RWPE2 (cell line): ENCODE results near the gene ATP10A.

Experiments
- ATAC-seq: fragments of 200-7000 bp; cut with Tn5 transposase; 3 replicates; pipeline ENCODE4 v1.9.1; 2021; ENCODE audit warnings: low read depth
- DNase-seq: peaks from one replicate; pipeline ENCODE4 v3.0.0-alpha.2; 2020; ENCODE audit warnings: low spot score
- H3K27ac ChIP-seq: fragments of 450-650 bp; 2 replicates; pipeline ENCODE4 v1.5.1; 2017; ENCODE audit warnings: mild to moderate bottlenecking; ENCODE audit not compliant: poor library complexity, severe bottlenecking
- H3K27me3 ChIP-seq: fragments of 250-450 bp; sonication (Bioruptor Pico); 2 replicates; pipeline ENCODE4 v1.5.1; 2021; ENCODE audit warnings: mild to moderate bottlenecking, moderate library complexity; ENCODE audit not compliant: insufficient read depth, poor library complexity, severe bottlenecking
- H3K36me3 ChIP-seq: fragments of 250-450 bp; sonication (Bioruptor Pico); 2 replicates; pipeline ENCODE4 v1.5.1; 2020; ENCODE audit warnings: low read depth, mild to moderate bottlenecking, moderate library complexity
- H3K4me1 ChIP-seq: fragments of 250-450 bp; sonication (Bioruptor Pico); 2 replicates; pipeline ENCODE4 v1.5.1; 2021; ENCODE audit warnings: mild to moderate bottlenecking, moderate library complexity; ENCODE audit not compliant: insufficient read depth, poor library complexity, severe bottlenecking
- H3K4me3 ChIP-seq: fragments of 250-450 bp; sonication (Bioruptor Pico); 2 replicates; pipeline ENCODE4 v1.5.1; 2021; ENCODE audit warnings: mild to moderate bottlenecking, moderate library complexity; ENCODE audit not compliant: severe bottlenecking
- H3K9me3 ChIP-seq: fragments of 250-450 bp; sonication (Bioruptor Pico); 2 replicates; pipeline ENCODE4 v1.5.1; 2021; ENCODE audit warnings: mild to moderate bottlenecking, moderate library complexity; ENCODE audit not compliant: severe bottlenecking
- CTCF ChIP-seq: fragments of 450-650 bp; IDR thresholded peaks from one replicate; pipeline ENCODE4 v1.5.1; 2017; ENCODE audit warnings: mild to moderate bottlenecking, moderate library complexity; ENCODE audit not compliant: poor library complexity, severe bottlenecking

Gene ATP10A

GRCh38 chr15:25688166-25688565 lies 175.0 kb downstream of the ATP10A start:
- ATAC-seq (no peak), DNase-seq (peak; percentile 51)
- H3K4me3 ChIP-seq, result no peak overlapping the region
- no peaks in the 10 kb centered on the region for H3K9me3 ChIP-seq
- no peaks in the 10 kb centered on the region for H3K36me3 ChIP-seq
- TF ChIP-seq CTCF, result no peak
- peaks cover 5% of the 10 kb centered on the region for H3K4me1 ChIP-seq
- no peaks in the 10 kb centered on the region for H3K27me3 ChIP-seq
- H3K27ac ChIP-seq, result no peak overlapping the region

- H3K27ac ChIP-seq, result no peak overlapping the region
- H3K9me3 ChIP-seq, result no peaks in the 10 kb centered on the region
- DNase-seq (peak; percentile 35), ATAC-seq (no peak)
- peaks cover 5% of the 10 kb centered on the region for H3K4me1 ChIP-seq
- H3K4me3 ChIP-seq, result no peak overlapping the region
- no peak for TF ChIP-seq CTCF
- no peaks in the 10 kb centered on the region for H3K27me3 ChIP-seq
- H3K36me3 ChIP-seq, result no peaks in the 10 kb centered on the region
Measured at GRCh38 chr15:25687689-25688088, 175.4 kb downstream of the ATP10A start.

- peaks cover 5% of the 10 kb centered on the region for H3K4me1 ChIP-seq
- no peaks in the 10 kb centered on the region for H3K9me3 ChIP-seq
- ATAC-seq (no peak), DNase-seq (peak; percentile 11)
- H3K4me3 ChIP-seq, result no peak overlapping the region
- H3K27me3 ChIP-seq, result no peaks in the 10 kb centered on the region
- H3K27ac ChIP-seq, result no peak overlapping the region
- TF ChIP-seq CTCF, result no peak
- H3K36me3 ChIP-seq, result no peaks in the 10 kb centered on the region
Measured at GRCh38 chr15:25687276-25687675, 175.9 kb downstream of the ATP10A start.

- peak; percentile 11 for DNase-seq
- H3K4me1 ChIP-seq, result peaks cover 5% of the 10 kb centered on the region
- TF ChIP-seq CTCF, result no peak
- no peak for ATAC-seq
- no peaks in the 10 kb centered on the region for H3K36me3 ChIP-seq
- no peaks in the 10 kb centered on the region for H3K27me3 ChIP-seq
- no peaks in the 10 kb centered on the region for H3K9me3 ChIP-seq
- H3K27ac ChIP-seq, result no peak overlapping the region
- H3K4me3 ChIP-seq, result no peak overlapping the region
Measured at GRCh38 chr15:25686780-25687179, 176.3 kb downstream of the ATP10A start.

- ATAC-seq (peak; percentile 53; the same call in 2 of the 3 replicates), DNase-seq (peak; percentile 37)
- Histone ChIP-seq H3K4me3 (no peak overlapping the region), H3K27ac (no peak overlapping the region), H3K36me3 (no peaks in the 10 kb centered on the region), H3K9me3 (no peaks in the 10 kb centered on the region), H3K4me1 (no peaks in the 10 kb centered on the region), H3K27me3 (no peaks in the 10 kb centered on the region)
- TF ChIP-seq CTCF, result no peak
Measured at GRCh38 chr15:25684521-25685431, 178.4 kb downstream of the ATP10A start.
